Measurements from ENCODE around the gene TPX2.

Gene TPX2

GRCh38 chr20:31835977-31836852 lies 97.1 kb downstream of the TPX2 start:
- peak; percentile 56 for DNase-seq

- DNase-seq = no peak
Observed at GRCh38 chr20:31836853-31837608, 97.9 kb downstream of the TPX2 start.

GRCh38 chr20:31837896-31838397 lies 98.9 kb downstream of the TPX2 start:
- DNase-seq = no peak

- DNase-seq = no peak
Observed at GRCh38 chr20:31838646-31839292, 99.7 kb downstream of the TPX2 start.

GRCh38 chr20:31839782-31840487 lies 100.8 kb downstream of the TPX2 start:
- no peak for DNase-seq

GRCh38 chr20:31840906-31841816 lies 102.1 kb downstream of the TPX2 start:
- no peak for DNase-seq

DNA sequence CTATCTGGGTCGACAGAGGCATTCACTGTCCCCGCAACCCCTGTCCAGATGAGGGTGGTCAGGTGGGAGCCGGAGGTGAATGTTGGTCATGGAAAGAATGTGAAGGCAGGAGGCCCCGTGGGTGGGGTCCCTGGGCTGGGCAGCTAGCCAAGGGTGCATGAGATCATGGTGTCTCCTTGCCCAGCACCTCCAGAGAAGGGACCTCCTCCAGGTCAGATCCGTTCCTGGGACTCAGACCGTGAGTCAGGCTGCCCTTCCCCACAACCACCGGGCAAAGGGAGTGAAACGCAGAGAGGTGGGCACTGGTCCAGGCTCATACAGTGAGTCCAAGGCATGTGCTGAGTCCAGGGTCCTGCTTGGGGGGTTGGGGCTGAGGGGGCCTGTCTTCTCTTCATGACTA lies 102.8 kb downstream of the TPX2 start:
- DNase-seq = no peak

DNA sequence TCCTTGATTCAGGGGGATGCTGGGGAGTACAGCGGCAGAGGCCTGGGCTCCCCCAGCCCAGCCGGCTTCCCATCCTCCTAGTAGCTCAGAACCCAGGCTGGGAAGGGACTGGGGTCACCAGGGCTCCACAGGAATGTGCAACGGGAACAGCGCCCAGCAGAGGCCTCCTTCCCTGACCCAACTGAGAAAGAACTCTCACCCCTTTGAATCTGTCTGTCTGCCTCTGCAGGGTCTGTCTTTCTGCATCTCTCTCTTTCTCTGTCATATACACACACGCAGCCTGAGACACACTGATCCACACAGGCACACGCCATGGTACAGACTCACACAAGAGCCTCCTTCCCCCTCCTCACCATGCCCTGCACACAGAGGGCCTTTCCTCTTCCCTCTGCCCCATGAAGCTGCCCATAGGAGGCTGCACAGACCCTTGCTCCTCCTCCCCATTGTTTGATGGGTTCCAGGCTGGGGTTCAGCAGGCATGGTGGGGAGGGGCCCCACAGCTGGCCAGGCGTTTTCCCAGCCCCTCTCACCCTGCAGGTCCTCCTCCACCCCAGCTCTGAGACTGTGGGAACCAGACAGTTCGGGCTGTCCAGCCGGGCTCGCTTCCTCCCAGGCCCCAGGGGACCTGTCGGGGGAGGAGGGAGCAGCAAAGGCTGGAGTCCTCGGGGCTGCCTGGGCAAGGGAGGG lies 103.5 kb downstream of the TPX2 start:
- DNase-seq = no peak

GRCh38 chr20:31843288-31843687 lies 104.2 kb downstream of the TPX2 start:
- DNase-seq = no peak

- DNase-seq = no peak
Observed at GRCh38 chr20:31843881-31844280, 104.8 kb downstream of the TPX2 start.

GRCh38 chr20:31844737-31845299 lies 105.7 kb downstream of the TPX2 start:
- no peak for DNase-seq

DNA sequence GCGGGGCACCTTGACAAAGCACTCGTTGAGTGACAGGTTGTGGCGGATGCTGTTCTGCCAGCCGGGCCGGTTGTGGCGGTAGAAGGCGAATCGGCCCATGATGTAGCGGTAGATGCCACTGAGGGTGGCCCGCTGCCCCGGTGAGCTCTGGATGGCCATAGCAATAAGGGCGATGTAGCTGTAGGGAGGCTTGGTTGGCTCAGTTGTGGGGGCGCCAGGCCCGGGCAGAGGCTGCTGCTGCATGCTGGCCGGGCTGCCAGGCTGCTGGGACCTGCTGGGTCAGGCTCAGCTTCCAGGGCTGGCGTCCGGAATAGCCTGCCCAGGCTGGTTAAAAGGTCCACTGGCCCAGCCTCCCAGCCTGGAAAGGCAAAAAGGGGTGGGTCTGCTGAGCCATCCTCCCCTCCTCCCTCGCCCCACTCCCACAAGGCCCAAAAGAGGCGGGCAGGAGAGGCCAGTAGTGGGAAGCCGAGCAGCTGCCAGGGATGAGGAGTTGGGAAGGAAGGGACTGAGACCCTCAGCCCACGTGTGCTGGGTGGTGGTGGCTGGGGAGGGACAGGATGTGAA lies 106.3 kb downstream of the TPX2 start, which contains the start of gene FOXS1:
Gene FOXS1, minus strand, starts transcription at position 305 of the 564 bp plus-strand sequence. Its CDS starts 62 bp downstream, at position 243.
- DNase-seq = no peak

GRCh38 chr20:31846793-31847138 lies 107.7 kb downstream of the TPX2 start:
- no peak for DNase-seq

- no peak for DNase-seq
Observed at GRCh38 chr20:31848088-31848999, 109.3 kb downstream of the TPX2 start.

DNA sequence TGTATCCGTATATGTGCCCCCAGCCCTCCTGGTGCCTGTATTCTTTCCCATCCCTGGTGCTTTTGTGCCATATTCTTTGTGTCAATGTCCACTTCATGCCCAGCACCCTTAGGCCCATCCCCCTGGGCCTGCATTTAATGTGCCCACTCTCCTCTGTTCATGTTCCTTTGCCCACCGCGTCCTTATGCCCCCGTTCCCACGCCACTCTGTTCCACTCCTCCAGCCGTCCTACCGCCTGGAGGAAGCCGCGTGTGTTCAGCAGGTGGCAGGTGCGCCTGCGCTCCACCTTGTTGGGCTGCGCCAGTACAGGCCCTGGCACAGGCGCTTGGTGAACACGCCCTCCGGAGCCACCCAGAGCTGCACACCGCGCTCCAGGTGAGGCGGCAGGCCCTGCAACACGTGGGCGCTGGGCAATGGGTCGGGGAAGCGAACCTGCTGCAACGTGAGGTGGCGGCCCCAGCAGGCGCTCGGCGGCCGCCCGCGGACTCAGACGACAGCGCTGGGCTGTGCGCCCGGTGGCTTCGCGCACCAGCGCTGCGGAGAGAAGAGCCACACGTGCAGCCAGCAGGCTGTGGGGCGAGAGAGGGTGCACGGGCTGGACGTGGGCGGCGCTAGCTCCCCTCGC lies 110.3 kb downstream of the TPX2 start:
- peak; percentile 57 for DNase-seq
